Measurements from ENCODE around the gene RPS14. TPM values are rescaled to one million over a fixed set of nuclear protein-coding genes. Genes with fewer than 3 reads are reported as not detected.

Gene RPS14
- total RNA-seq, 1 donor from 2014 or later, result 3,646 TPM

DNA sequence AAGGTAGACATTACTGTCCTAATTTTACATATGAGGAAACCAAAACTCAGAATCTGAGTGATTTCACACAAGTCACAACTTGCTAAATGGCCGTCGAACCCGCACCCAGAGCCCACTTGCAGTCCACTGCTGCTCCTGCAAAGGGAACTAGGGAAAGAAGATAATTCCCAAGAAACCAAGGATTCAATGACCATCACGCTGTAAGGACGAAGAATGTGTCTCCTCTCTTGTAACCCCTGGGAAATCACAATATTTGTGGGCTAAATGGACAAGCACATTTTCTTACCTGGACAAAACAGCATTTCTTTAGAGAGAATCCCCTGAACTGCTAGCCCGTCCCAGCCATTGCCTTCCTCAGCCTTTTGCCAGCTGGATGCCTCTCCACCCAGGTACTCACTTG lies 2.4 kb downstream of the RPS14 start:
- no peak overlapping the region for H3K4me3 ChIP-seq (ENCODE audit: low read depth, low read length)
- TF ChIP-seq, protein P1, sequence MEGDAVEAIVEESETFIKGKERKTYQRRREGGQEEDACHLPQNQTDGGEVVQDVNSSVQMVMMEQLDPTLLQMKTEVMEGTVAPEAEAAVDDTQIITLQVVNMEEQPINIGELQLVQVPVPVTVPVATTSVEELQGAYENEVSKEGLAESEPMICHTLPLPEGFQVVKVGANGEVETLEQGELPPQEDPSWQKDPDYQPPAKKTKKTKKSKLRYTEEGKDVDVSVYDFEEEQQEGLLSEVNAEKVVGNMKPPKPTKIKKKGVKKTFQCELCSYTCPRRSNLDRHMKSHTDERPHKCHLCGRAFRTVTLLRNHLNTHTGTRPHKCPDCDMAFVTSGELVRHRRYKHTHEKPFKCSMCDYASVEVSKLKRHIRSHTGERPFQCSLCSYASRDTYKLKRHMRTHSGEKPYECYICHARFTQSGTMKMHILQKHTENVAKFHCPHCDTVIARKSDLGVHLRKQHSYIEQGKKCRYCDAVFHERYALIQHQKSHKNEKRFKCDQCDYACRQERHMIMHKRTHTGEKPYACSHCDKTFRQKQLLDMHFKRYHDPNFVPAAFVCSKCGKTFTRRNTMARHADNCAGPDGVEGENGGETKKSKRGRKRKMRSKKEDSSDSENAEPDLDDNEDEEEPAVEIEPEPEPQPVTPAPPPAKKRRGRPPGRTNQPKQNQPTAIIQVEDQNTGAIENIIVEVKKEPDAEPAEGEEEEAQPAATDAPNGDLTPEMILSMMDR (conservative IDR thresholded peaks at IDR 0.05; ENCODE audit: low read depth, low read length), result no peak
- DNase-seq (ENCODE audit: low read depth), result no peak

DNA sequence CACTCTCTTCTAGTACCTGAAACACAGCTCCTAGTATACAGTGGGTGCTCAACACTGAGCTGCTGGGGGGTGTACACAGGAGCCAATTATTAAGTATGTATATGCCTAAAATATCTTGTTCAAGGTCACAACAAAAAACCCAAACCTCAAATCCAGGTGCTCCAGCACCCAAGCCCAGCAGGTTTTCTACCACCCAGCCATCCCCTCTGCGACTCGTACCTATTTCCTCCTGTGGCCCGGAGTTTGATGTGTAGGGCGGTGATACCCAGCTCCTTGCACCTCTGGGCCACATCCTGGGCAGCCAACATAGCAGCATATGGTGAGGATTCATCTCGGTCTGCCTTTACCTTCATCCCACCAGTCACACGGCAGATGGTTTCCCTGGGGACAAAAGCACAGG lies 3.0 kb downstream of the RPS14 start:
- H3K4me3 ChIP-seq (ENCODE audit: low read depth, low read length), result no peak overlapping the region
- TF ChIP-seq, protein P1 (conservative IDR thresholded peaks at IDR 0.05; ENCODE audit: low read depth, low read length), result no peak

DNA sequence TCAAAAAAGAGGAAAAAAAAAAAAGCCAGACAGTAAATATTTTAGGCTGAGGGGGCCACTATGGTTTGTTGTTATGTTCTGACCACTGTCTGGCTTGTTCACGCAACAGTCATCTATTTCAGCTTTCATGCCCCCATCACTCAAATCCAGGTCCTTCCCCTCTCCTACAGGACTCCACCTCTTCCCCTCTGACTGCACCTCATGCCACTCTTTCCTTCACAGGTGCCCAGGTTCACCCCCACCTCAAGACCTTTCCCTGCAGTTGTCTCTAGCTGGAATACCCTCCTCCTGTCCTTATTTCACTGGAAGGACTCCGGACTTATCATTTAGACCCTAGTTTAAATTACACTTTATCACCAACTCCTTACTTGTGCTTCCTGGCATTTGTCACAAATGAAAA lies 3.5 kb downstream of the RPS14 start:
- TF ChIP-seq, protein P1 (conservative IDR thresholded peaks at IDR 0.05; ENCODE audit: low read depth, low read length), result no peak
- no peak overlapping the region for H3K4me3 ChIP-seq (ENCODE audit: low read depth, low read length)
- DNase-seq (ENCODE audit: low read depth), result no peak

More for the DNA sequence above, 3.0 kb downstream of the RPS14 start:
- DNase-seq (ENCODE audit: low read depth), result no peak

DNA sequence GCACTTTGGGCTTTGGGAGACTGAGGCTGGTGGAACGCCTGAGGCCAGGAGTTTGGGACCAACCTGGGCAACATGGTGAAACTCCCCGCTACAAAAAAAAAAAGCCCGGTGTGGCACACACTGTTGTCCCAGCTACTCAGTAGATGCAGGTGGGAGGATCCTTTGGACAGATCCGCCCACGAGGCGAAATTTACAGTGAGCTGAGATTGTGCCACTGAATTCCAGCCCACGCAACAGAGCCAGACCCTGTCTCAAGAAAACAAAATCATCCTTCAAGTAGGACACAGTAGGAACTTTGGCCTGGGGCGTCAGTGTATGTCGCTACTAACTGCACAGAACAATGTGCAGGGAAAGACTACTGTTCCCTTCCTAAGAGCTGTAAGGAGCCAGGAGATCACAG lies 4.8 kb downstream of the RPS14 start:
- TF ChIP-seq, protein P1 (conservative IDR thresholded peaks at IDR 0.05; ENCODE audit: low read depth, low read length), result no peak
- DNase-seq (ENCODE audit: low read depth), result no peak
- H3K4me3 ChIP-seq (ENCODE audit: low read depth, low read length), result no peak overlapping the region

DNA sequence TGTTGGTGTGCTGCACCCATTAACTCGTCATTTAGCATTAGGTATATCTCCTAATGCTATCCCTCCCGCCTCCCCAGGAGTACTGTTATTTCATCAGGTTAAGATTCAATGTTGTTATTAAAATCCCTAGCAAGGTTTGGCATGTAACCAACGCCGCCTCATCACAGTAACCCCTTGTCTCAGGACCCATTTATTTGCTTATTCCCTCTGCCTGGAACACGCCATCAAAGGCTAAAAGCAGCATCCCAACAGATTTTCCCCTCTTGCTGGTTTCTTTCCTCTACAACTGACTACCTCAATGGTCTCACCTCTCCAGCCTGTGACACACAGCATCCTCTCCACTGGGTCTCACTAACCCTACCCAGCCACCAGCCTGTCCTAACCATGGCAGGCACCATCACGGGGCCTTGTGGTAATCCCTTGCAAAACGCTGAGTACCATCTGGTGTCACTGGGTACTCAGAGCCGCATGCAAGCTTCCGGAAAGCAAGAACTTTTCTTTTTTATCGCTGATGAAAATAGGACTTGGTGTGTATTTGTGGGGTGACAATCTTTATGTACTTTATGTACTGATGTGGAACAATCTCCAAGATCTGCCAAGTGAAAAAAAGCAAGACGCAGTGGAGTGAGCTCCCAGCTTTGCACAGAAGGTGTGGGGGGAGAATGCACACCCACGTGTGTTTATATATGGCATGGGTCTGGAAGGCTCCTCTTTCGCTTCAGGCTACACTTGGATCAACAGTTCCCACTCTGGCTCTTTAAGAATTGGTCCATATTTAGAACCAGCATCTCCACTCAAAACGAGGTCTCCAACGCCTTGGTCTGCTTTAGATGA lies 6.1 kb downstream of the RPS14 start:
- no peak overlapping the region for H3K4me3 ChIP-seq (ENCODE audit: low read depth, low read length)
- TF ChIP-seq, protein P1 (conservative IDR thresholded peaks at IDR 0.05; ENCODE audit: low read depth, low read length), result no peak
- no peak for DNase-seq (ENCODE audit: low read depth)

DNA sequence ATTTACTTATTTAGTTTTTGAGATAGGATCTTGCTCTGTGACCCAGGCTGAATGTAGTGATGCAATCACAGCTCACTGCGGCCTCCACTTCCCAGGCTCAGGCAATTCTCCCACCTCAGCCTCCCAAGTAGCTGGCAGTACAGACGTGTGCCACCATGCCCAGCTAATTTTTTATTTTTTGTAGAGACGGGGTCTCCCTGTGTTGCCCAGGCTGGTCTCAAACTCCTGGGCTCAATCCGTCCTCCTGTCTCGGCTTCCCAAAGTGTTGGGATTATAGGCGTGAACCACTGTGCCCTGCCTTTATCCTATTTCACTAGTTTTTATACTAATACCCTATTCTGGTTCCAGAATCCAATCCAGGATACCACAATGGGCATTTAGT lies 6.8 kb downstream of the RPS14 start:
- TF ChIP-seq, protein P1 (conservative IDR thresholded peaks at IDR 0.05; ENCODE audit: low read depth, low read length), result no peak
- H3K4me3 ChIP-seq (ENCODE audit: low read depth, low read length), result no peak overlapping the region
- no peak for DNase-seq (ENCODE audit: low read depth)

Data from epithelial cell of proximal tubule (primary cell).